ENCODE data around the gene USP9X. TPM values are rescaled to one million over a fixed set of nuclear protein-coding genes. Genes with fewer than 3 reads are reported as not detected.
"Not testable (repeated sequence)": the region's sequence is repeated elsewhere in the genome, so short reads cannot be mapped to it uniquely, and the experiment has no call there.

The USP9X gene
- total RNA-seq, 1 donor from 2014 or later = 80.4 TPM

GRCh38 chrX:41276661-41277506, 191.6 kb downstream of the USP9X start:
- no peak for TF ChIP-seq CTCF (IDR thresholded peaks at IDR 0.05)
- no peak for DNase-seq (ENCODE audit: extremely low spot score, unreplicated experiment)
- H3K4me1 Mint-ChIP-seq (ENCODE audit: unreplicated experiment) = peaks cover 6% of the 10 kb centered on the region
- no peaks in the 10 kb centered on the region for H3K36me3 Mint-ChIP-seq (ENCODE audit: unreplicated experiment)
- peak overlapping the region; percentile 74 for H3K4me3 Mint-ChIP-seq (ENCODE audit: unreplicated experiment)
- H3K27ac Mint-ChIP-seq (ENCODE audit: unreplicated experiment) = no peak overlapping the region
- H3K27me3 Mint-ChIP-seq (ENCODE audit: unreplicated experiment) = no peaks in the 10 kb centered on the region
- H3K9me3 Mint-ChIP-seq (ENCODE audit: unreplicated experiment) = no peaks in the 10 kb centered on the region

- not testable (repeated sequence) for H3K27ac Mint-ChIP-seq (ENCODE audit: unreplicated experiment); H3K4me3 Mint-ChIP-seq (ENCODE audit: unreplicated experiment); H3K27me3 Mint-ChIP-seq (ENCODE audit: unreplicated experiment); H3K36me3 Mint-ChIP-seq (ENCODE audit: unreplicated experiment); H3K4me1 Mint-ChIP-seq (ENCODE audit: unreplicated experiment); H3K9me3 Mint-ChIP-seq (ENCODE audit: unreplicated experiment); DNase-seq (ENCODE audit: extremely low spot score, unreplicated experiment)
Measured at GRCh38 chrX:41282307-41282706, 197.1 kb downstream of the USP9X start.

- H3K9me3 Mint-ChIP-seq (ENCODE audit: unreplicated experiment); H3K36me3 Mint-ChIP-seq (ENCODE audit: unreplicated experiment); H3K4me3 Mint-ChIP-seq (ENCODE audit: unreplicated experiment); DNase-seq (ENCODE audit: extremely low spot score, unreplicated experiment); H3K4me1 Mint-ChIP-seq (ENCODE audit: unreplicated experiment); H3K27ac Mint-ChIP-seq (ENCODE audit: unreplicated experiment); H3K27me3 Mint-ChIP-seq (ENCODE audit: unreplicated experiment): not testable (repeated sequence)
Measured at GRCh38 chrX:41285928-41286327, 200.7 kb downstream of the USP9X start.

Other genes starting within 250 kb of the USP9X start
- gene DDX3X, start 248.7 kb downstream of the USP9X start, total RNA-seq = 212 and 215 TPM in 2 replicates

Data from osteocyte (in vitro differentiated cells).